ENCODE measurements around the gene FAM193B.
A peak's percentile ranks its signal among the peaks of the same experiment; 100 is the strongest.

The FAM193B gene

GRCh38 chr5:177600508-177601018 is 46.2 kb upstream of the FAM193B start:
- Histone ChIP-seq H3K4me3 (peak overlapping the region; percentile 74), H3K27ac (peak overlapping the region; percentile 84 to 85)
- peak; percentile 52 for DNase-seq (ENCODE audit: low spot score)
- TF ChIP-seq CTCF (IDR thresholded peaks at IDR 0.05) = no peak

GRCh38 chr5:177599731-177600507 is 45.6 kb upstream of the FAM193B start, which contains the start of gene B4GALT7:
B4GALT7 (plus strand) TSS chr5:177600132; CDS start chr5:177600211, 79 bp downstream.
- DNase-seq (ENCODE audit: low spot score) = peak; percentile 87
- TF ChIP-seq CTCF (IDR thresholded peaks at IDR 0.05) = no peak
- Histone ChIP-seq H3K27ac (peak within 1 kb of the TSS; percentile 84 to 85), H3K4me3 (peak within 1 kb of the TSS; percentile 74)

- Histone ChIP-seq H3K4me3 (no peak overlapping the region), H3K27ac (no peak overlapping the region)
- DNase-seq (ENCODE audit: low spot score) = no peak
- no peak for TF ChIP-seq CTCF (IDR thresholded peaks at IDR 0.05)
Observed at GRCh38 chr5:177598477-177598876, 44.1 kb upstream of the FAM193B start.

- DNase-seq (ENCODE audit: low spot score) = no peak
- Histone ChIP-seq H3K27ac (no peak overlapping the region), H3K4me3 (no peak overlapping the region)
- no peak for TF ChIP-seq CTCF (IDR thresholded peaks at IDR 0.05)
Observed at GRCh38 chr5:177596775-177597238, 42.4 kb upstream of the FAM193B start.

- H3K27ac ChIP-seq = no peak overlapping the region
- no peak overlapping the region for H3K4me3 ChIP-seq
- no peak for DNase-seq (ENCODE audit: low spot score)
- TF ChIP-seq CTCF (IDR thresholded peaks at IDR 0.05) = no peak
Observed at GRCh38 chr5:177595991-177596774, 41.8 kb upstream of the FAM193B start.

GRCh38 chr5:177595026-177595585 is 40.7 kb upstream of the FAM193B start:
- no peak overlapping the region for H3K4me3 ChIP-seq
- no peak for DNase-seq (ENCODE audit: low spot score)
- TF ChIP-seq CTCF (IDR thresholded peaks at IDR 0.05) = no peak
- no peak overlapping the region for H3K27ac ChIP-seq

Data from coronary artery (tissue), 2 donors.